GM18867 (cell line): ENCODE results near the gene CDC42.

ENCODE experiments used
- ATAC-seq: cut with Tn5 transposase; IDR thresholded peaks from one replicate; pipeline ENCODE4 v1.9.1; 2021; ENCODE audit warnings: mild to moderate bottlenecking, moderate library complexity; ENCODE audit not compliant: unreplicated experiment

CDC42 gene

DNA sequence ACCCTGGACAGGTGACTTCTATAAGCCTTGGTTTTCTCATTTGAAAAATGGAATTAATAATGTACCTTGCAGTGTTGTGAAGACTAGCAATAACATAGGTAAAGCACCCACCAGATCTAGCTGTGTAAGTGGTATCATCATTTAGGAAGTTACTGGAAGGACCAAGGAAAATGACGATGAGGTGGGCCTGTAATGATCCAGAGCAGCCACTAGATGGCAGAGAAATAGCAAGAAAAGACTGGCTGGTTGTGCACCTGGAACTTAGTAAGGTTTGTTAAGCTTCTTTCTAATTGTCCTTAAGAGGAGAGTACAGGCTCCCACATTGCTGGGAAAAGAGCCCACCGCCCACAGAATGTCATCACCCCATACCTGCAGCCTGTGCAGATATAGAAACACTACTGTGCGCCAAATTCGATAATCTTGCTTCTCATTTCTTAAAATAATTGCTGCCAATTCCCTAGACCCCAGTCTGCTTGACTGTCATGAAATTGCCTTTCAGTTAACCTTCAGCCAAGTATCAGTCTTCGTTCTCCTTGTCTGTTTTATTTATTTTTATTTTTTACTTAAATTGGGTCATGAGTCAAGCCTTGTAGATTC is 53.2 kb downstream of the CDC42 start:
- no peak for ATAC-seq

DNA sequence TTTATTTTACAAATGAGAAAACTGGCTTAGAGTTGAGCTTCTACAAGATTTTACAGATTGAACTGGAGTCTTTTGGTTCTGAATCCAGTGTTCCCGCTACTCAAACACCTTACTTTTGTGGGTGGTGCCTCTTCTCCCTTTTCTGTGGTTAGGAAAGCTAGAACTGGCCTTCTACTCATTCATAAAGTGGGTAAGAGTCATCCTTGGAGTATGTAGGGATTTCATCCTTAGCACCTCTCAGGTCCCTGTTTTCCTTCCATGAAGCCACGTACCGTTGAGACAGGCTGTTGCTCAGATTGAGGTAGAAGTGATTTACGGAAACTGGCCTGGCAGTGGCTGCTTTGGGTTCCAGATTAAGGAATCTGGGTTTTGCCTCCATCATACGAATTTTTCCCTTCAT is 54.6 kb downstream of the CDC42 start:
- no peak for ATAC-seq

DNA sequence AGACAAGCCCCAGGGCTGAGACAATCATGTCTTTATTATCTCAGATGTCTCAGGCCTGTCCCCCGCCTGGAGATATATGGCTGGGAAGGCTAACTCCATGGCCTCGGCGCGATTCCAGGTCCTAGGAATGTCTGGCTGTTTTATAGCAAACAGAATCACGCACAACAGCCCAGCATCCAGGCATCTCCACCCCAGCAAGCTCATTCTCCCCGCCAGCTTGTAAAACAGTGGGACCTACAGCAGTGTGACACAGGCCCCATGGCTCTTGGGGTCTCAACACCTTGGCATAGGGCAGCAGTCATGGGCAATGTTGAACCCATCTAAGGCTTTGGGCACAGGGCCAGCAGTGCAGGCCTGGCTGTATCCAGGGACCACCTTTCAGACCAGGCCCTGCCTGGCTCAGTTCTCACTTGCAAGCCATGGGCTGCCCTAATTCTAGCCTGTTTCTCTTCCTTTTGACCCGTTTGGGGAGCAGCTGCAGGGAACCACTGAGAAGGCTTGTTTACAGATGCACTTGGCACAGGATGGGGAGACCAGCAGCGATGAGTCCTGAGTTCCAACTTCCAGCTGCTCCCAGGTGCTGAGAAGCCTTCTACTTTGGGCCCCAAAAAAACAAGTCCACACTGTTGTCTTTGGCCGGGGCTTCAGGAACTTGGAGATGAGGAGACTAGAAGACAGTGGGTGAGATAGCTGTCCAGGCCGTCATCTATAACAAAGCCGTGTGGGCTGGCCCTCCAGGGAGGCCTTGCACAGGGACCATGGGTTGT is 56.0 kb downstream of the CDC42 start:
- no peak for ATAC-seq

DNA sequence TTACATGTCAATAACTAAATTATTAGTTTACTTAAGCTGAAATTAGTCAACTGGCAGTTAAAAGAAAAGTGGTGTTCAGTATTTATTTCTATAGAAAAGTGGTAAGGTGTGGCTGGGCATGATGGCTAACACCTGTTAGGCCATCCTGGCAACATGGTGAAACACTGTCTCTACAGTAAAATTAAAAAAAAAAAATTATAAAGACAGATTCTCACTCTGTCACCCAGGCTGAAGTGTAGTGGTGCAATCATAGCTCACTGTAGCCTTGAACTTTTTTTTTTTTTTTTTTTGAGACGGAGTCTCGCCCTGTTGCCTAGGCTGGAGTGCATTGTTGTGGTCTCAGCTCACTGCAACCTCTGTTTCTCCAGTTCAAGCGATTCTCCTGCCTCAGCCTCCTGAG is 57.5 kb downstream of the CDC42 start:
- no peak for ATAC-seq

DNA sequence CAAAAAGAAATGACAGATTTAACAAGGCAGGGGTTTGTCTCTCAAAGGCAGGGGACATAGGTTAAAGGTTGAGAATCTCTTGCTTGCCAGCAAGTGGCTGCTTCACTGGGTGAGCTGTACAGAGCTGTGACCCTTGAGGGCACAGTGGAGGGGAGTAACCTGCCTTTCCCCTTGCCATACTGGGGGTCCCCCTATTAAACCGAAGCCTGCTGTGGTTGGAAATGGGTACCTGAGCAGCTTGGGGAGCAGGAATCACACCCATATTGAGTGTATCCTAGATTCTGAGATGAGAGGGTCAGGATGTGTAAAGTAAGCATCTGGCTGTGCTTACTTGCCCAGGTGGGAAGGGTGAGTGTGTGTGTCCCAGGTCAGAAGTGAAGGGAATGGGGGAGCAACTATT is 58.6 kb downstream of the CDC42 start:
- no peak for ATAC-seq

DNA sequence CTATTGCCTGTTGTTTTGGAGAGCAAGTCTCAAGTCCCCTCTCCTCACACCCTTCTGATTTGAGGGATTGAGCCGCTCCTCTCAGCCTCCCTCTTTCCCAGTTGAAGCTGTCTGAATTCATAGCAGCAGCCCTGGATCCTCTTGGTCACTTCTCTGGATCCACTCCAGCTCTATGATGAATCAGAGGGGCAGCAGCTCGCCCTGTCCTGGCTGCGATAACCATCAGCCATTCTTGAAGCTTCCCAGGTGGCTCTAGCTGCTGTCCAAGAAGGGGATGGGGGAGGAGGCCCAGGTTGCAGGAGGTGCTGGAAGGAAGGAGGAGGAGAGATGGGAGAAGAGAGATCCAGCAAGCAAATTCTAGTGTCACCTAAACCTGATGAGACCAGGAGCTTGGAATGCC is 59.1 kb downstream of the CDC42 start:
- ATAC-seq = no peak

DNA sequence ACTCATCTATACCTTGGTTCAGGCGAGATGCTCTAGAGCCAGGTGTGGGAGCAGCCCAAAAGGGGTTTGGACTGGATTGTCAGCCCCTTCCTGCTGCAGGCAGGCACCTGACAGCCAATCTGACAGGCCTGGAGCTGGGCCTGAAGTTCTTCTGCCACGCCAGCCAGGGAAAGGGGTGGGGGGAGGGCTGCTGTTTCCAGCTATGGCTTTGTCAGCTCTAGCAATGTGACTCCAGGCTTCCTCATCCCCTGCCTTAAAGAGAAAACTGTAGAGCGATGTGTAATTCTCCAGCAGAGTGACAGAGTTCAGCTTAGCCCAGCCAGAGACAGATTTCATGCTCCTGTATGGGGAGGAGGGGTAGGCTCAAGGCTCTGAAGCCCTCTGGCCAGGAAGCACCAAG is 60.0 kb downstream of the CDC42 start:
- ATAC-seq = no peak

DNA sequence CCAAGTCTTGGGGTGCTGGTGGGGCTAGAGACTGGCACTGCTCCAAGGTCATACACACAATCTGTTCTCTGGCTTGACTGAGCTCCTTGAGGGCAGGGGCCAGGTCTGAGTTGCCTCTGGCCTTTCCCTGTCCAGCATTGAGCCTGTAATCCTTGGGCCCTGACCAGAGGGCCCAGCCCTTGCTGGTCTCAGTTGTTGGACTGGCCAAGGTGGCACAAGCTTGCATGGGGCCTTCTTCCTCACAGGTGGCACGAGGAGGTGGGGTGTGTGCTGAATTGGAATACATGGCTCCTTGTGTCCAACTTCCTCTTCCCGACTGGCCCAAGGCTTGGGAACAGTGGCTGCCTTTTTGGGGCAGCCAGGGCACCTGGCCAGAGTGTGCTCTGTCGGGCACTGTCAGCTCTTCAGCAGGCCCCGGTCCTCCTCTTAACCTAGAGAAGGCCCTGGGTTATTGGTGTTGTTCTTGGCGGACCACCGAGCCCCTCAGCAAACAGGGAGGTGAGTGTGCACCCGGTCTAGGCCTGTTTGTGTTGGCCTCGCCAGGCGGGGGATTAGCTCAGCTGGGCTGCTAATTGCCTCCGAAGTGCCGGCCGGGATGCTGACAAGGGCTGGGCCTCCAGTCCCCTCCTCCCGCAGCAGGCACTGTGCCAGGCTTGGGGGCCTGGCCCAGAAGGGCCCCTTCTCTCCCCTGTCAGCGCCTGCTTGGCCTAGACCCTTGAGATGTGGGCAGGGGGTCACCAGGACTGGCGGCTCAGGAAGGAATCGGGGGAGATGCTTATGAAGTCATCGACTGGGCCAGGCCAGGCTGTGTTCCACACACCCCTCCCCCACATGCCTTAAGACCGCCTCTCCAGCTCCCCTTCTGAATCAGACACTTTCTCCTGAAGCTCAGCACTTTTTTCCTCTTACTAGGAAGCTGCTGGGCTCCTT is 61.8 kb downstream of the CDC42 start:
- no peak for ATAC-seq

DNA sequence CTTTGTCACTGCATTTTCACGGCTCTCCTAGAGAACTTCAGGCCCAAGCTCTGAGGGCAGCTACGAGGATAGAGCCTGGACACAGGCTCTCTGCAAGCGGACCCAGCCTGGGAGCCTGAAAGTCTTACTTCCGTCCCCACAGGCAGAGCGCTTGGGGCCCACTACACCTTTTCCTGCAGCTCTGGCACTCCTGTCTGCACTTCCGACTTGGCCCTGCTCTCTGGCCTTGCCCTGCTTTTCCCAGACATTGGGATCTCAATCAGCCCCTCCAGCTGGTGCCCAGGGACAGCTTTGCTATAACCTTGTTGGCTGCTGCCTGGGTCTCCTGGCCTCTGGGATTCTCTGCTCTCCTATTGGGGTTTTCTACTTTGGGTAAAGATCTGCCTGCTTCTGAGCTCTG is 62.8 kb downstream of the CDC42 start:
- ATAC-seq = no peak

DNA sequence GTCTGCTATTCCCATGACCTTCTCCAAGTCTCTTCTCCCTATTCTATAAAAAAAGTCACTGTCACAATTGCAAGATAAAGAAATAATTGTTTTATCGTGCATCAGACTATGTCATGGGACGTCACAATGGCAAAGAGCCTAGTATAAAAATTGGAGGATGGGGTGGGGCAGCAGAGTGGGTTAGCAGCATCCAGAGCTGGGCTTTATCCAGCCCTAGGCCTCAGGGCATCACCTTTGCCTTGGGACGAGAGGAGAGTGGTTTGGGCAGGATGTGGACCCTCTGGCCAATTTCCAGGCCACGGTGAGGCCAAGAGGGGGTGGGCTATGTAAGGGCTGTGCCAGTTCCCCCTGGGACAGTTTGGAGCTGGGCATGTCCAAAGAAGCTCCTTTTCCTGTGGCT is 64.7 kb downstream of the CDC42 start:
- no peak for ATAC-seq

DNA sequence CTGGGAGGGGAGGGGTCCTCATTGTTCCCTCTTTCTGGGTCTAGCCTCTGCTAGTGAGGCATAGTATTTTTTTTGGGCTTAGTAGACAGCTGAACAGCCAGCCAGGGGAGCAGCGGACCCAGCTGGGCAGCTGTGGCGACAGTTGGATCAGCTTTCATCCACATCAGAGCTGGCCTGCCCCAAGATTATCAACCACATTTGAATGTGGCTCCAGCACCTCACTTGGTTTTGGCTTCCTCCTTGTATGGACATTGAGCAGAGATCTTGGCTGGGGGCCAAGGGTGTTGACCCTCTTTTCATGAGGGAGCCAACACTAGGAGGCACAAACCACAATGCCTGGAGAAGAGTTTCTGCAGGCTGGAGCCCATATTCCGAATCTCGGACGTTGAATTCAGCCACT is 65.3 kb downstream of the CDC42 start:
- ATAC-seq = no peak

DNA sequence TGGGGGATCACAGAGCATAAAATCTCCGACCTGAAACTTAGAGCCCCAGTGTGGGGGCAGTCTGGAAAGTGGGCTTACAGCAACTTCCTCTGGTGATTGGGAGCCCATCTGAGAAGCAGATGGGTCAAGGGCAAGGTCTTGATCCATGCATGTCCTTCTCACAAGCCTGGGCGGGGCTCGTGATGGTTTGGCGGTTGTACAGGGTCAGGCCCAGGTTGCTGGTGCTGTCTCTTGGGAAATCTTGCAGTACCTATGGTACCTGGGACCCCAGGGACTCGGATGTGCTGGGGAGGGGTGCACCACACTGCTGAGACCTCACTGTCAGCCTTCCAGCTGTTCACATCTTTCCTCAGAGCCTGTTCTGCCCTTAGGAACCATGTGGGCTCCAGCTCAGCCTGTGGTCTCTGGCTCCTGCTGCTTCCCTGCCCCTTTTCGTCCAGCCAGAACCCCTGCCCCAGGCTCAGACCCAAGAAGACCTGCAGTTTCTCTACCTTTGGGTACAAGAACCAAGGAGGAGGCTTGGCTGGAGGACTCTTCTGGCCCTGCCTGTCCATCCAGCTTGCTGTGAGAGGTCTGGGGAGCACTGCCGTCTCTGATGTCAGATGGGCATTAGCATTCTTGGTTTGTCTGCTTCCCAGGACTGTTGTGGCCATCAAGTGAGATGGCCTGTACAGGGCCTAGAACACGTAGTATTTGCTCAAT is 65.9 kb downstream of the CDC42 start:
- no peak for ATAC-seq

DNA sequence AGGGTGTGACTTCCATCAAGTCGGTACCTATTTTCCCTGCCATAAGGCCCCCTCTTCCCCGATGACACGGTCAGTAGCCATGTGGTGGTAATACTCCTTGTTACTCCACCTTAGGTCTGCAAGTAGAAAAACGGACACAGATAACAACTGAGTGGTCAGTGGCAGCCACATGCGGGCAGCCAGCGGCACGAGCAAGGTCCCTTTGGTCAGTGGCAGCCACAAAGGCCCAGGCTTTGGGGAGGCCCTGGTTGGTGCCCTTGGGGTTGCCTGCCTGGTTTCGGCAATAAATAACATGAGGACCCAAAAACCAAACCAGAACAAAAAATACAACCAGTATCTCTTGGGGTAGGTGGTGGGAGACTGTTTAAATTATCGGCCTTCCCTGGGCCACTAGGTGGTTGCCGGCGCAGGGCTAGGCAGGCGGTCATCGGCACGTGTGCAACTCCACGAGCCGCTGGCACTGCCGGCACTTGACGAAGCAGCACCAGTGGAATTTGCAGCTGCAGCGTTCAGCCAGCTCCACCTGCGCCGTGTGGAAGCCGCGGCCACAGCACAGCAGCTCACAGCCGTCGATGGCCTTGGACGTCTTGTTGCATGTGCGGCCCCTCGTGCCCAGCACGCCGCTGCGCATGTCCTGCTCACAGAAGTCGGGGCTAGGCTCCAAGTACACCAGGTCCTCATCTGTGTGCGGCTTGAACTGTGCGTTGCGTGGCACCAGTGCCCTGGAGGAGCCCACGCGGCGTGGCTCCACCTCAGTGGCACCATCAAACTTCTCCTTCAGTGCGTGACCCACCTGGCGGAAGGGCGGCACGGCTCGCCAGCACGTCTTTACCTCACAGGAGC is 67.3 kb downstream of the CDC42 start:
- ATAC-seq = no peak

DNA sequence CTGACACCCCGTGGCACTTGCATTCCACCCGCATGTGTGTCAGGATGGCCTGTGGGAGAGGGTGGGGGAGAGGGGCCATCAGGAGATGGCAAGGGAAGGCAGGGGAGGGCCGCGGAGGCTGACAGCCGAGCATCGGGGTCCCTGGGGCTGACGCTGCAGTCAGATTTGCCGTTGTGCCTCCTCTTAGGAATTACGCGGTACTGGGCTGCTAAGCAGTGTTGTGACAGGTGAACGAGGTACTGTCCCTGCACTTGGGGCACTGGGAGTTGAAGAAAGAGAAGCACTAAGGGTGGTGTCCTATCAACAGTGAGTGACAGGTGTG is 67.9 kb downstream of the CDC42 start:
- ATAC-seq = no peak

DNA sequence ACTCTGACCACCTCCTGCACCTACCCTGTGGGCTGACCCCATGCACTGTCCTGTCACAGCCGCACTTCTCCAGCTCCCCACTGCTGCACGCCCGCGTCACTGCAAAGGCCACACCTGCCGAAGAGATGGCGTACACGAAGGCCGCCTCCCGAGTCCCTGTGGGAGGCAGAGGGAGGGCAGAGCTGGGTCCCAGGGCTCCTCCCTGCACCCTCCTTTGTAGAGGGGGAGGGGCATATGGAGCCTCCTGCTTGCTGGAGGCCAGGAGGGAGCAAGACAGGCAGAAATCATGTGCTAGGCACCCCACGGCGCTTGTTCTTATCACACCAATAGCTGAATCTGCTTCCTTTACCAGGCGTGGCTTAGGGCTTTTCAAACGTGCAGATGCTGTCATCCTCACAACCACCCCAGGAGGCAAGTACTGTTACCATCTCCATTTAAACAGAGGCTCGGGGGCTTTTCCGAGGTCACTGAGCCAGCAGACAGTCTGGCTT is 69.0 kb downstream of the CDC42 start:
- ATAC-seq = no peak

DNA sequence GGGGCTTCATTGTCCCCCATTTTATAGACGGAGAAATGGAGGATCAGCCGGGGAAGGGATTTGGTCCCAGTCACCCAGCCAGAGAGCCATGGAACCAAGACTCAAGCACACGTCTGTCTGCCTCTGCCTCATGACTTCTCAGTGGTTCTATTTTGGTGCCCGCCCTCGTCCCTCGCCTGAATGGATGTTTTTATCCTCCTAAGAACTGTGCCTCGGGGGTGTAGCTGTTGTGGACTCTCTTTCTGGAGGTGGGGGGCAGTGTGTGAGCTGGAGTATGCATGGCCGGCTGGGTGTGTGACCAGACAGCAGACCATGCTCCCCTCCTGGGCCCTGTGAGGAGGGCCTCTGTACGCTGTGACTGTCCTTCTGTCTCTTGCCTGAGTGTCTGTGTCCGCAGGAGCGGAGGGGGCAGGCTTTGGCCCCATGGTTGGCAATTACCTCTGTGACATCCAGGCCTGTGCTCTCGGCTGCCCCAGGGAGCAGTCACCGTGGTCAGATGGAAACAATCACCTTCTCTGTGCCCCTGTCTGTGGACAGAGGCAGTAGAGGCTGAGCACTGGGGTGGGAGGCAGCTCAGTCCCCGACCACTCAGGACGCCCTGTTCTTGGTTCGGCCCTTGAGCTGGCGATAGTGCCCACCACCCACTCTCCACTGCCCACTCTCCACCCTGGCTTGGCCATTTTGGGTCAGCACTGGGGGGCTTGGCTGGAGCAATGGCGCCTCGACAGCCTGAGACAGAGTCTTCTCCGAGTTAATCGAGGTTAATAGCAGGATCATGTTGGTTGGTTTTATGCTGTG is 70.0 kb downstream of the CDC42 start:
- ATAC-seq = no peak

DNA sequence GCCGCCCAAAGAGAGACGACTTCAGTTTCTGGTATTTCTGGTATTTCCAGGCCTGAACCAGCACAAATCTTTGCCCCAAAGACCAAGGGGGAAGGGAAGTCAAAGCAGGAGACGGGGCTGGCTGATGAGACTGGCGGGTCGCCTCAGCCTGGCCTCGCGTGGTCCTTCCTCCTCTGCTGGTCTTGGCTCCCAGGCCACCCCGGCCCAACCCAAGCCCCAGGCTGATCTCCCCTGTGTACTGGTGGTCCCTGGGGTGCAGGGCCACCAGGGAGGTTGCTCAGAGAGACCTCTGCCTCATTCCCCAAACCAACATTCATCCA is 70.5 kb downstream of the CDC42 start:
- no peak for ATAC-seq

DNA sequence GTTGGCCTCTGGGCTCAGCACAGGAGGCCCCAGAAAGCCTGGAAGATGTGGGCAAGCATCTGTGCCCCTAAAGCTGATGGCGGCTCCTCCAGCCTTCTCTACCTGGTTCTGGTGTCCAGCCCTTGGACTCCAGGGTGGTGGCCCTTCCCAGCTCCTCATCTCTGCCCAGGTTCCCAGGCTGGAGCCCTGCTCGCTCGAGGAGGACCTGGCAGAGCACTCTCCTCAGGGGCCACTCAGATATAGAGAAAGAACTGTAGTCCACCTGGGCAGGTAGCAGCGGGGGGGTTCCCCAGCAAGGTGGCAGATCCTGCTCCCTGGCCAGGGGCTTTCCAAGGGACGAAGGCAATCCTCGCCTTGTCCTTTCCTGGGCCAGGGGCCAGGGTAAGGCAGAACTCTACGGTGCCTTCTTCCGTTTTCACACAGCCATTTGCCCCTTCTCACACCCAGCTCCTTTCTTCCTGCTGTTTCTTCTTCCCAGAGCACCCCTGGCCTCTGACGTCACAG is 71.4 kb downstream of the CDC42 start:
- ATAC-seq = no peak

DNA sequence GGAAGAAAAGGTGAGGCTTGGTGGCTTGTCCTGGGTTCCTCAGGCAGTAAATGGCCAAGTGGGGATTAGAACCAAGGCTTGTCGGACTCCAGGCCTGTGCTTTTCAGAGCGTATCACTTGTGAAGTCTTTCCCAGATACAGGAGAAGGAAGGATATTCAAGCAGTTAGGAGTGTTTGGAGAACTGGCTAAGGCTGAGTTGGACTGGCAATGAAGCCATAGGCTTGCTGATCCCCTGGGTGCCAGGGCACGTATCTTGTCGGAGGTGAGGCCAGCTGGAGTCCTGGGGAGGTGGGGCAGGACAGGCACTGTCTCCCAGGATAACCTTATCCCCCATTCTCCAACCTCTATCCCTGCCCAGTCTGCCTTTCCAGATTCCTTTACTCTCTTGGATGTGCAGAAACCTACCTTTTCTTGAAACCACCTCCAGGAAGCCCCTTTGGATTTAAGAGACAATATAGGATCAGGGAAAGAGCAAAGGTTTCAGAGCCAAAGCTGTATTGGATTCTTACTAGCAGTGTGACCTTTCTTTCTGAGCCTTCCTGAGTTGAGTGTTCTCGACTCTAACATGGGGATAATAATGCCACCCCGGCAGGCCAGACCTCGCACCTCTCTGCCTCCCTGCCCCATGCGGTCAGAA is 72.2 kb downstream of the CDC42 start:
- ATAC-seq = no peak
